GM21737 (cell line): ENCODE measurements around the gene NMT1.
A peak's percentile ranks its signal among the peaks of the same experiment; 100 is the strongest.

Source experiments
- ATAC-seq: cut with Tn5 transposase; IDR thresholded peaks from one replicate; pipeline ENCODE4 v1.9.1; 2021; ENCODE audit warnings: mild to moderate bottlenecking, moderate library complexity; ENCODE audit not compliant: unreplicated experiment

NMT1 gene

DNA sequence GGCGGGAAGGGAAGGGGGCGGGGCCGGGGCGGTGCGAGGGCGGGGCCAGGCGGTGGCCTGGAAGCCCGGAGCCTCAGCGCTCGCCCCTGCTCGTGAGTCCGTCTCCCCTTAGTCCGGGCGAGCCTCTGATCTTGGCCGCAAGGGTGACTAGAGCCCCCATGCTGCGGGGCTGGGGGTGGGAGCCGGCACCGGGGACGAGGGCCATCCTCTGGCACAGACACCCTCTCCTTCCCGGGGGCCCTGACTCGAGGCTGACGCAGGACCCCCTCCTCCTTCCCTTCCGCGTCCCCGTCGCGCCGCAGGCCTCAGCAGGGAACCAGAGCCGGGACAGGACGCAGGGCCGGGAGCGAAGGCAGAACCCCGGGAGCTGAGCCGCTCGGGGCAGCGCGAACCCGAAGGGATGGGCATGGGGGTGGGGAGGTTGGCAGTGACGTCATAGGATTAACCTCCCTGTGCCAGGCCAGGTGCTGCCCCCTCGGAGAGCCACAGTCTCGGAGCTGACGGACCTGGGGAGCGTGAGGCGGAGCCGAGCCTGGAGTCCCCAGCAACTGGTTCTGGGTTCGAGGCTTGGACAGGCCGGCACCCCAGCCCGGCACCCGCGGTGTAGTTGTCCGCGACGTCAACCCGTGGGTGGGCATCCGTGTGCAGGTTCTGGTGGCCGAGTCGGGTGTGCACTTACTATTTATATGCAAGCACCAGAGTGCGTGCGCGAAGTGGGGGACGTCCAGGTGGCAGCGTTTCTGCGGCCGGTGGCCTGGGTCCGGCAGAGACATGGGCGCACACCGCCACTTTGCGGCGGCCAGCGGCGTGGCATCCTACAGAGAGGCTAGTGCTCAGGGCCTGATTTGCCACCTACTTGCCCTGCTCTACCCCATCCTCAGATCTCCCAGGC lies 71.7 kb downstream of the NMT1 start:
- no peak for ATAC-seq

DNA sequence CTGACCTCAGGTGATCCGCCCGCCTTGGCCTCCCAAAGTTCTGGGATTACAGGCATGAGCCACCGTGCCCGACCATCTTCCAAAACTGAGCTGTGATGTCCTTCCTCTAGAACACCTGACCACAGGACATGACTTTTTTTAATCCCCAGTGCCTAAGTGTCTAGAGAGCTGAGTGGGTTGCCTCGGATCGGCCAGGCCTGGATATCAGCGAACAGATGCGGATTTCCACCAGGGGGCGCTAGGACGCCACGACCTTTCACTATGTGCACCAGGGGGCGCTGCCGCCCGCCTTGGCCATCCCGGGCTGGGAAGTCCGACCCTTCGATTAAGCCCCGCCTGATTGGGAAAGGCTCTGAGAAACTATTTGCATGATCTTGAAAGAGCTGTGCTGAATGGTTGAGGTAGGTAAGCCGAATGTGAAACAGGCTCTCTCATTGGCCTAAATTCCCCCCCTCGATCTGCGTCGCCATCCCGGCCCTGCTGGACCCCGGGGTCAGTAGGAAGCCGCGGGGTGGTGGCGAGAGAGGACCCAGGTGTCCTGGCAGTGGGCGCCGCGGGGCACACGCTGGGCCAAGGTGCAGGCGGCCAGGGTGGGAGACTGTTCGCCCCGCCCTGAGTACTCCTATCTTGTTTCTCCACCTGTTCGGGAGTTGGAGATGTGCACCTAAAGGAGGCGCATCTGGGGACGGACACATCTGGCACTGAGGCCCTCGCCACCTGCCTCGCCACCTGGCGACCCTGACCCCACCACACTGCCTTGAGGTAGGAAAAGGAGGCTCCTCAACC lies 74.3 kb downstream of the NMT1 start, which contains the start of gene ACBD4:
Gene ACBD4, plus strand, starts transcription at position 496 of the 786 bp plus-strand sequence. CDS start 458 bp downstream, outside the sequence.
- ATAC-seq = peak; percentile 65

DNA sequence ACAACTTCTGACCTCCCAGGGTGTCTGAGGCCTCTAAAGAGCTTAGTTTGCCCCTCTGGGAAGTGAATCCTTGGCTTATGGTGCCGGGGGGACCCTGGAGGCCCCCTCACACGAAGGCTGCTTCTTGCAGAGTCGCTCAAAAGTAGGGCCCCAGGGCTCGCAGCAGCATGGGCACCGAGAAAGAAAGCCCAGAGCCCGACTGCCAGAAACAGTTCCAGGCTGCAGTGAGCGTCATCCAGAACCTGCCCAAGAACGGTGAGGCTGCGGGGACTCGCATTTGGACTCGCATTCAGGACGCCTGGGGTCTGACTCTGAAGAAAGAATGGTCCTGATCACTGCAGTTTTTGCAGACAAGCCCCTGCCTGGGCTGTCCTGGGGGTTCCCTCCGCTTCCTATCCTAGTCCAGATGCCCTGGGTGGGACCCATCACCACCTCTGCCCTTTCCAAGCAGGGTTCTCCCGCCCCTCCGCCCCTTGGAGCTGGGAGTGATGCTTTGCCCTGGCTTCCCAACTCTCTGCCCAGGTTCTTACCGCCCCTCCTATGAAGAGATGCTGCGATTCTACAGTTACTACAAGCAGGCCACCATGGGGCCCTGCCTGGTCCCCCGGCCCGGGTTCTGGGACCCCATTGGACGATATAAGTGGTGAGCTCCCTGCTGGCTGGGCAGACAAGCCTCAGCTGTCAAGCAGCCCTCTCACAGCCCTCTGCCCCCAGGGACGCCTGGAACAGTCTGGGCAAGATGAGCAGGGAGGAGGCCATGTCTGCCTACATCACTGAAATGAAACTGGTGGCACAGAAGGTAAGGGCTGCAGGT lies 75.1 kb downstream of the NMT1 start:
- ATAC-seq = no peak

DNA sequence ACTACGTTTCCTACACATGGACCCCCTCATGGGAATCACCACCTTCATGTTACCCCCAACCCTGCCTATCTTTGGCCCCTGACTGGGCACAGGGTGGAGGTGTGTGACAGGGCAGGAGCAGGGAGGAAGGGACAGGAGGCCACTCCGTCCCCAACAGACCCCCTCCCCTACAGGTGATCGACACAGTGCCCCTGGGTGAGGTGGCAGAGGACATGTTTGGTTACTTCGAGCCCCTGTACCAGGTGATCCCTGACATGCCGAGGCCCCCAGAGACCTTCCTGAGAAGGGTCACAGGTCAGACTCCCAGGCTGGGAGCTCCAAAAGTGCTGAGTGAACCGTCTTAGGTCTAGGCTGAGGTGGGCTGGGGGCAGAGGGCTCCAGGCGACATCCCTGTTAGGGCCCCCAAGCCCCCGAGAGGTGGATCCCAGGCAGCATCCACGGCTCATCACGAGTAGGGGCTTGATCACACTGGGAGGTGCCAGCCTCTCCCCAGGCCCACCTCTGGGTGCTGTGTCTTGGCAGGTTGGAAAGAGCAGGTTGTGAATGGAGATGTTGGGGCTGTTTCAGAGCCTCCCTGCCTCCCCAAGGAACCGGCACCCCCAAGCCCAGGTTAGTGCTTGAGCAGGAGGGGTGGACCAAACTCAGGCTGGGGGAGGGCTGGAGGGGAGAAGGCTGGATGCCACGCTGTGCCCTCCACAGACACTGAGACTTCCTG lies 75.9 kb downstream of the NMT1 start:
- no peak for ATAC-seq

DNA sequence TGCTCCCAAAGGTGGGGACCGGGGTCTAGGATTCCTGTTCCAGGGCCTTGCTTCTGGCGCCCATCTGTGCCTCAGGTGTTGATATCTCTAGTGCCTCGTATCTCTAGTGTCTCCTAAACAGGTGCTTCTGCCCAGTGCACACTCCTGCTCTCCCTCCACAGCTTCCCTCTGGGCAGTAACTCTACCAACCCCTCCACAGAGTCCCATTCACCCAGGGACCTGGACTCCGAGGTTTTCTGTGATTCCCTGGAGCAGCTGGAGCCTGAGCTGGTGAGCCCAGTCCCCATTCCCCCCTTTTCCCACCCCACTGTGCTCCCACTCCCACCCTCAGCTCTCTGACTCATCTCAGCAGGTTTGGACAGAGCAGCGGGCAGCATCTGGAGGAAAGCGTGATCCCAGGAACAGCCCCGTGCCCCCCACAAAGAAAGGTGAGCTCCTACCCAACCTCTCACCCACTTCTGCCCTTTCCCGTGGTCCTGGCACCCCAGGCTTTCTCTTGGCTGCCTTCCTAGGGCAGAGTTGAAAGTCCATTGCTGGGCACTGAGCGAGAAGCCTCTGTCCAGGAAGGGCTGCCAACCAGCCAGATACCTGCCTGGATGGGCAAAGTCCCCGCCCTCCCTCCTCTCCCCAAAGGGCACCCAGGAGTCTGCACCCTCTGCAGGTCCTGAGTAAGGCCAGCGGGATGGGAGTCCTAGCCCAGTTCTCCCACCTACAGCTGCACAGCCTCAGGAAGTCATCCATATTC lies 76.6 kb downstream of the NMT1 start:
- no peak for ATAC-seq

DNA sequence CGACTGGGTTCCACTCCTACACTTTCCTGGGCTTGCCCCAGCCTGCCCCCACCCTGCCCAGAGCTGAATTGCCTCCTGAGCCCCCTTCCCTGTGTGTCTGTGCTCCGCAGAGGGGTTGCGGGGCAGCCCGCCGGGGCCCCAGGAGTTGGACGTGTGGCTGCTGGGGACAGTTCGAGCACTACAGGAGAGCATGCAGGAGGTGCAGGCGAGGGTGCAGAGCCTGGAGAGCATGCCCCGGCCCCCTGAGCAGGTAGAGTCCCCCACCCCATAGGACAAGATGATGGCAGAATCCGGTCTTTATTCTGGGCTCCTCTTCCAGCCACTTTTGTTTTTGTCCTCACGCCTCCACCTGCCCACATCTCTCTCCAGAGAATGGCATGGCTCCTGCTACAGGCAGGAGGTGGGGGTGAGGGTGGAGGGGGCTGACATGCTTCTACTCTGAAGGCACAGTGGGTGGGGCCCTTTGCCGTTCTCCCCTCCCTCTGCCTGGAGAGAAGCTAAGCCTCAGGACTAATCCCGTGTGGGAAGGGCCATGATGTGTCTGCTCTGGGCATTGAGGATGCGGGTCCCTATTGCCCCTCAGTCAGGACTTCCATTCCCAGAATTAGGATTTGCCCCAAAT lies 77.9 kb downstream of the NMT1 start:
- no peak for ATAC-seq

DNA sequence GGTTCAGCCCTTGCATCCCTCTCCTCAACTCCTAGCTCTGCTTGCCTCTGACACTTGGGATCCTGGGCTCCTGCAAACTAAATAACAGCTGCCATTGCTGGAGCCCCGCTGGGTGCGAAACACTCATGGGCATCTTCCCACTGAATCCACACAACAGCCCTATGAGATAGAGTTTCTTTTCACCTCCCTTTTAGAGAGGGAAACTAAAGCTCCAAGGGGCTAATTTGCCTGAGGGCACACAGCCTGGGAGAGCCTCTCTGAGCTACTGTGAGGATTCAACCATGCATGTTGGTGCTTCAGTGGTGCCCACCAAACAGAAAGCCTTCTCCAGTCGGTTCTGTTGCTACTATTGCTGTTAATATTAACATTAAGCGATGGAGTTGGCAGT lies 78.4 kb downstream of the NMT1 start:
- ATAC-seq = no peak

DNA sequence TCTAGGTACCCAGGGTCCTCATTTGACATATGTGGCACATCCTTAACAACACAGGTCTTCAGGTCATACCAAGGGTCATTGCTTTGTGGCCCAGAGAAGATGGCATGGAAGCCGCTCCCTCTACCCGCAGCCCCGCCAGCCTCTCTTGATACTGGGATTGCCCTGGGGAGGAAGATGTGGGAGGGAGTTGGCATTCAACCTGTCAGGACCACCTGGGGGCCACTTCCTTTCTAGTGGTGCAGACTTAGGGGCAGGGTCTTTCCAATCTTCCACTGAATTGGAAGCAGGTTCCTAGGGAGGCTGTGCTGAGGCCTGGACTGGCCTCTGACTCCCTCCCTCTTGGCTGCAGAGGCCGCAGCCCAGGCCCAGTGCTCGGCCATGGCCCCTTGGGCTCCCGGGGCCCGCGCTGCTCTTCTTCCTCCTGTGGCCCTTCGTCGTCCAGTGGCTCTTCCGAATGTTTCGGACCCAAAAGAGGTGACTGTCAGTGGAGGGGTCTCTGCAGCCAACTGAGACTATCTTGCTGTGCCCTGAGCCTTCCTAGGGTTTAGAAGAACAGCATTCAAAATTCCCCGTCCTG lies 82.1 kb downstream of the NMT1 start:
- no peak for ATAC-seq

DNA sequence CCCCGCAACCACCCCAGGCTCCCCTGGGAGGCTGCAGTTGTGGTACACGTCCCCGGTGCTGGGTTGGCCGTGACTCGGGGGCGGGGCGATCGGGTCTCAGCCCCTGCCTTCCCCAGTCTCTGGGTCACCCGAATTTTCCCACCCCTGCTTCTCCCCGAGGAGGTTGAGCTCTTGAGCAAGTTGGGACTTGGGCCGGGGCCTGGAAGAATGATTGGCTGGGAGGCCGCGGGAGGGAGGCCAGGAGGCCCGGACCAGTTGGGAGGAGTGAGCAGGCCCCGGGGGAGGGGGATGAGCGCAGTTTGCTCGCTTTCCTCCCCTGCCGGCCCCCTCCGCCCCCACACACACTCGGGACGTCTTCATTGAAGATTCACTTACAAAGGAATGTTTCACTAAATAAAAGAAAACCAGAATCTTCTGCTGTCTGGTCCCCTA lies 82.7 kb downstream of the NMT1 start:
- ATAC-seq = no peak

DNA sequence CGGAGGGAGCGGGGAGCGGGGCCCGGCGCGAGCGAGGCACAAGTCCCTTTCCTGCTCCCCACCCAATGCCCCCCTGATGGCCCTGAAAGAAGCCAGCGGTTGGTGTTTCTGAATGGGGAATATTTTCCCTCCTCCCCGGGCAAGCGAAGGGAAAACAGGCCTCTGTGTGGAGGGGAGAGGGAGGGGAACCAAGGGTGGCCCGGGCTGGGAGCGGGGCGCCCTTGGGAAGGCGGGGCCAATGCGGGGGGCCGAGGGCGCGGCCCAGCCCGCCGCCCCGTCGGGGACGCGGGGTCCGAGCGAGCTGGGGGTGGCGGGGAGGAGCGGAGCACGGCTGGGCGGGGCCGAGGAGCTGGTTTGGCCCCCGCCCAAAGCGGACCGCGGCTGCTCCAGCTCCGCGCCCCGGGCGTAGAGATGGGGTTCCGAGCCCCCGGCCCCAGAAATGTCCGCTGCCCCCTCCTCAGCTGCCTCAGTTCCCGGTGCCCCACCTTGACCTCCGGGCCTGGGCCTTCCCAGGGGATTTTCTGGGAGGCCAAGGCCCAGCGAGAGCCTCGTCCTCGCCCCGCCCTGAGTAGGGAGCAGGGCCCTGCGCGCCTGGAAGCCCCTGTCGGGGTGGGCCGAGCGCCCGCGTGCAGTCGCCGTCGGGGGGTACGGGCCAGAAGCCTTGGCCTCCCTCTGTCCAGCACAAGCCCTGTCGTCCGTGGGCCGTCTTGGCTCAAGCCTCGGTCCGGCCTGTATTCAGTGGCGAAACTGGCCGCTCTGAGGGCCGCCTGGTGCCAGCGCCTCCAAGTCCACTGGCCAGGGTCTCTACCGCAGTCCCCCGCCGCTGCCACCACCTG lies 83.3 kb downstream of the NMT1 start:
- ATAC-seq = no peak

DNA sequence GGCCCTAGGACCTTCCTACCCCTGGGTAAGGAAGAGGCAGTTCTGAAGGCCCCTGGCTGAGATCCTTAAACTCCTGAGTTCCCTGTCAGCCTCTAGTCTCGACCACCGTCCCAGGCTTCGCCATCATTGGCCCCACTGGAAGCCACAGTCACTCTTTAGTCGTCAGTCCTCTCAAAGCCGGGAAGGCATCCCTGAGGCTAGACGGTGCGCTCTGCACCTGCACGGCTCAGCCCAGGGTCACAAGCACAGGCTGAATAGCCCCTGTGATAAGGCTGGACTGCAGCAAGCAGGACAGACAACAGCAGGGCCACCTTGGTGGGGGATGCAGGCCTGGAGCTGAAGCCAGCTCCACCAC lies 83.9 kb downstream of the NMT1 start:
- no peak for ATAC-seq

DNA sequence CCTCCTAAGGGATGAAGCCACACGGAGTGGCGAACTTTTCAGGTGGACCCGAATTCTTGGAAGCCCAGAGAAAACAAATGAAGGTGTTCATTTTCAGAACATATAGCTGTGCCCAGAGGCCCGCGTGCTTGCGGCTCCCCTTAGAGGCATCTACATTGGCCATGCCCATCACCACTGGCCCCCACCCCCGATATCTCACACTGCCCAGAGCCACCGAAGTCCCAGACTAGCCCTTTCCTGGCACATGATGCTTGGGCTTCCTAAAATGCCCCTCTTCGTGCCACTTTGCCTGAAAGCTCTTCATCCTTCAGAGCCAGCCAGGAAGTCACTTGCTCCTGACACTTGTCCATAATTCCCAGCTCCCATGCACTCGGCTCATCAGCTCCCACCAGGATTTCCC lies 85.0 kb downstream of the NMT1 start:
- no peak for ATAC-seq

DNA sequence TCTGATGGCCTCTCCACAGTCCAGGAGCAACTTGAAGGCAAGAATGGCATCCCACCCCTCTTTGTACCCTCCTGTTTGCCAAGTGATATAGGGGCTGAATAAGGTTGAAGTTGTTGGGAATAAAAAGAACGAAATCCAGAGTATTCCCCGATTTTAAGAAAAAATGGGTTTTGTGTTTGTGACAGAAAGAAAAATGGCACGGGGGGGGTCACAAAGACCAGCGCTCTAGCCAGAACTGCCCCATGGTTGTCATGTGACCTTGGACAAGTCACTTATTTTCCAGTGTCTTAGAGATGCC lies 85.4 kb downstream of the NMT1 start:
- ATAC-seq = no peak

DNA sequence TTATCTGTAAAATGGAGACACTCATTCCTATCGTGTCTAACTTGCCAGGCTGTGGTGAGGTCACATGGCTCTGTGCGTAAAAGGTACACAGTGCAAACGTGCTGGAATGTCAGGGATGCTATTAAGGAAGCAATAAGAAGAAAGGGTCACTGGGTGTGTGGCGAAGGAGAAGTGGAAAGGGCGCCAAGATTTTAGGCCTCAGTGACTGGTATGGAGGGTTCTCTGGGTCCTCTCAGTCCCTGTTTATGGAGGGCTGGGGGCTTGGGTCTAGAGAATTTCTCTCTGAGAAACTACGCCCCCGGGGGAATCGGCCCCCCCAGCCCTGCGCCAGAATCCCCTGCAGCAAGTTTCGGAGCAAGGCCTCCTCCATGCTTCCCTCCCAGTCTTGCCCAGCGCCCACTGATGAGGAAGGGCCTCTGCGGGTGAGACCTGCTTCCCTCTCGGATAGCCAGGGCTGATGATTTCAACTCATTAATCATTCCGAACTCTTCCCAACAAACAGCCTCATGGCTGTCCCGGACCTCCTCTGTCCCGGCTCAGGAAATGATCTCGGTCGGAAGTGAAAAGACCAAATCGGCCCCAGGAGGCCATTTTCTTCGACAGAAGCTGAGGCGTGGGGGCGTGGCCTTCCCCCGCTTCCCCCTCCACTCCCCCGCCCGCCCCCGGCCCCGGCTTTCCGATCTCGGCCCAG lies 85.9 kb downstream of the NMT1 start:
- ATAC-seq = no peak

DNA sequence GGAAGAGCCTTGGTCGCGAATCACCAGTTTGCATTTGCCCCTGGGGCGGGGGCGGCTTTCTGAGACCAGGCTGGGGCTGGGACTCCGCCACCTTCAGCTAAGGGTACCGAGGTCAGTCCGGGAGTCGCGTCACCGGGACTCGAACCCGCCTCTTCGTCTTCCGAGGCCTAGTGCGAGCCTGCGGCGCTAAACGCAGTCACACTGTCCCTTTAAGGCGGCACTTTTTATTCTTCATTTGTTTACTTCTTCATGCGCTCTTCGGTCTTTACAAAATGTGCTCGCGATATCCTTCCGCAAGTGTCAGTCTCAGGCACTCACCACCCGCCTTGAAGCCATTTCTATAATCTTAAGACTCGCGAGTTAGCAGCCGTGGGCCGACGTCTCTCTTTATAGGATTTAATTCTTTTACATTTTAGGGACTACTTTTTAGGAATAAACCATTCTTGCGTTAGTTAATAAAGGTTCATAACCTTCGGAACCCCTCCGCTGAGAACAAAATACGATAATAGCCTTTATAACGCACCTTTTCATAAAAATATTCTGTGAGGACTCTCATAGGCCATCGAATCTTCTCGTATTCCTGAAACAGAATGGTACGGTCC lies 86.6 kb downstream of the NMT1 start:
- ATAC-seq = no peak

DNA sequence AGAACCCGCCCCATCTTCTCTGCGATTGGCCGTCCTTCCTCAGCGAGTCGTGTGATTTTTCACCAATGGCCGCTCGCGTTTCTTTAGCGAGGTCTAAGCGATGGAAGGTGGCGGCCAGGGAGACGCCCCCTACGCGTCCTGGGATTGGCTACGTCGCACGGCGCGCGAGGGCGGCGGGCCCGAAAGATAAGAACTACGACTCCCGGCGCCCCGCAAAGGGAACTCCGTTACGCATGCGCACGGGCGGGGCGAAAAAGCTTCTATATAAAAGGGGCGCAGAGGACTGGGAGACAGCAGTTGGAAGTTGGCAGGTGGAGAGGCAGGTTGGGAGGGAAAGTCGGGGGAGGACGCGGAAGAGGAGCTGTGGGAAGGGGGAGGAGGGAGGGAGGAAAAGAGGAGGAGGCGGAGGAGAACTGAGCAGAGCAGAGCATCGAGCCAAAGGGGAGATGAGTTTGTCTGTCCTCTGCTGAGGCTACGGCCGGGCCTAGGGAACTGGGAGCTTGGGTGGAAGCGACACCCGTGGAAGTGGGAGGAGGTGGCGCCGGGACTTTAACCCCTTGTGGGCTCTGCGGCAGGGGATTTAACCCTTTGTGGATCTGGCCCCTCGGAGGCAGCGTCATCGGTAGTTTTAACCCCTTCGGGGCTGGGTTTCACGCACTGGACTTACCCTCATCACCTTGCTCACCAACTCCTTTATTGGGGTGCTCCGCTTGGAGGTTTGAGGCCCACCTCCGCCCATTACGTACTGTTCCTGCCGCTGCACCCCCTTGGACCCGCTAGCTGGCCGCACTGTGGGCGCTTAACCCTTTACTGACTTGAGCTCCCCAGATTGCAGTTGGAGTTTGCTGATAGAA lies 87.3 kb downstream of the NMT1 start, which contains the start of gene HEXIM1:
Gene HEXIM1, plus strand, starts transcription at position 293 of the 854 bp plus-strand sequence. CDS start 716 bp downstream, outside the sequence.
- peak; percentile 56 for ATAC-seq
